Hepatocyte (in vitro differentiated cells): ENCODE results near the gene WDR91. TPM values are rescaled to one million over a fixed set of nuclear protein-coding genes. Genes with fewer than 3 reads are reported as not detected.

ENCODE experiments used
- DNase-seq: peaks from one replicate; pipeline ENCODE4 v3.0.0-alpha.2; 2016; ENCODE audit warnings: low spot score
- H2AFZ ChIP-seq: fragments of 200-600 bp; sonication (generic); 2 replicates; pipeline ENCODE4 v1.6.0; 2016; ENCODE audit warnings: antibody characterized with exemption, mild to moderate bottlenecking
- H3K27ac ChIP-seq: fragments of 200-600 bp; sonication (generic); 2 replicates; pipeline ENCODE4 v1.5.1; 2016; ENCODE audit warnings: mild to moderate bottlenecking
- H3K27me3 ChIP-seq: fragments of 200-600 bp; sonication (generic); 2 replicates; pipeline ENCODE4 v1.6.1; 2016
- H3K36me3 ChIP-seq: fragments of 200-600 bp; sonication (generic); replicated peaks from 2 replicates; pipeline ENCODE4 v1.5.1; 2016; ENCODE audit warnings: low read depth; ENCODE audit not compliant: insufficient read depth
- H3K4me1 ChIP-seq: fragments of 200-600 bp; sonication (generic); 2 replicates; pipeline ENCODE4 v1.5.1; 2016; ENCODE audit warnings: mild to moderate bottlenecking, moderate library complexity; ENCODE audit not compliant: insufficient read depth
- H3K4me2 ChIP-seq: fragments of 200-600 bp; sonication (generic); 2 replicates; pipeline ENCODE4 v1.6.0; 2016
- H3K4me3 ChIP-seq: fragments of 200-600 bp; sonication (generic); 2 replicates; pipeline ENCODE4 v1.5.1; 2016; ENCODE audit warnings: mild to moderate bottlenecking
- H3K79me2 ChIP-seq: fragments of 200-600 bp; sonication (generic); 2 replicates; pipeline ENCODE4 v1.6.0; 2017; ENCODE audit warnings: mild to moderate bottlenecking
- H3K9me2 ChIP-seq: fragments of 200-600 bp; sonication (generic); replicated peaks from 2 replicates; pipeline ENCODE4 v1.6.0; 2017; ENCODE audit warnings: mild to moderate bottlenecking; ENCODE audit not compliant: insufficient read depth
- H3K9me3 ChIP-seq: fragments of 200-600 bp; sonication (generic); 2 replicates; pipeline ENCODE4 v1.5.1; 2016; ENCODE audit warnings: low read depth, mild to moderate bottlenecking
- H4K20me1 ChIP-seq: fragments of 200-600 bp; sonication (generic); 2 replicates; pipeline ENCODE4 v1.6.0; 2016; ENCODE audit warnings: mild to moderate bottlenecking; ENCODE audit not compliant: insufficient read depth, poor library complexity, severe bottlenecking
- EZH2 ChIP-seq: fragments of 200-600 bp; sonication (generic); IDR thresholded peaks from 2 replicates; pipeline ENCODE4 v1.6.1; 2016; ENCODE audit warnings: antibody characterized with exemption, mild to moderate bottlenecking, borderline replicate concordance
- EZH2phosphoT487 ChIP-seq: fragments of 200-600 bp; sonication (generic); IDR thresholded peaks from one replicate; pipeline ENCODE4 v1.6.1; 2018; ENCODE audit warnings: antibody characterized with exemption, mild to moderate bottlenecking, low read depth, moderate library complexity; ENCODE audit not compliant: unreplicated experiment, severe bottlenecking
- WGBS: methylation state at CpG from one replicate; pipeline ENCODE4 v1.1.6; 2016; ENCODE audit warnings: low lambda C conversion rate; ENCODE audit errors: missing lambda C conversion rate; 5-methylcytosine and 5-hydroxymethylcytosine counted together
- polyA plus RNA-seq: library from polyadenylated mRNA; unstranded; fragments of >200 nt; fragmentation: Nextera tagmentation; extraction: Ambion mirVana; gene quantifications from 2 replicates; pipeline ENCODE4 v1.2.1, GENCODE V29; 2016
- total RNA-seq: library from RNA; depleted of rRNA; stranded (reverse); fragments of >200 nt; gene quantifications from 2 replicates; pipeline ENCODE4 v1.2.3, GENCODE V29; 2014
- TF ChIP-seq, protein P1 (sequence below): fragments of 200-600 bp; sonication (generic); IDR thresholded peaks from 2 replicates; pipeline ENCODE4 v1.5.1; 2016; ENCODE audit warnings: antibody characterized with exemption, mild to moderate bottlenecking; ENCODE audit not compliant: poor library complexity

The WDR91 gene
- total and polyA plus RNA-seq, 2 experiments from 2014 or later = 8.0 to 8.2 TPM

DNA sequence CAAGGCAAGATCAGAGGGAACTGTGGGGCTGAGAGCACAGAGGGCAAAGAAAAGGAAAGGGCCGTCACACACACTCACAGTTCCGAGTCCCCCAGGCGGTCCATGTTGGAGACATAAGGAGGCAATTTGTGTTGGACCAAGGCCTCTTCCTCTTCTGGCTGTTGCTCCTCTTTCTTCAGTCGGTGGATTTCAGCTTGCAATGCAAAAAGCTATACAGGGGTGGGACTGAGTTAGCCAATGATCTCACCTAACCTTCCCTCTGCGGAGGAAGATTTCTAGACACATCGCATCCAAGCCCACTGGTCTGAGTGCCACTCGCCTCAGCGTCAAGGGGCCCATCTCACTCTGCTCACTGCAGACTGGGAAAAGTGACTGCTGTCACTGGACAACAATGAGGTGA, 5.5 kb downstream of the WDR91 start:
- Histone ChIP-seq H3K4me2 (no peak overlapping the region), H3K36me3 (no peaks in the 10 kb centered on the region), H4K20me1 (no peaks in the 10 kb centered on the region), H3K79me2 (peaks cover 8% of the 10 kb centered on the region), H3K4me3 (no peak overlapping the region), H3K9me3 (no peaks in the 10 kb centered on the region), H3K4me1 (peaks cover 11% of the 10 kb centered on the region), H3K27ac (no peak overlapping the region), H2AFZ (no peak overlapping the region), H3K27me3 (no peaks in the 10 kb centered on the region), H3K9me2 (no peaks in the 10 kb centered on the region)
- DNase-seq = no peak
- no peak for TF ChIP-seq EZH2phosphoT487
- TF ChIP-seq, protein P1, sequence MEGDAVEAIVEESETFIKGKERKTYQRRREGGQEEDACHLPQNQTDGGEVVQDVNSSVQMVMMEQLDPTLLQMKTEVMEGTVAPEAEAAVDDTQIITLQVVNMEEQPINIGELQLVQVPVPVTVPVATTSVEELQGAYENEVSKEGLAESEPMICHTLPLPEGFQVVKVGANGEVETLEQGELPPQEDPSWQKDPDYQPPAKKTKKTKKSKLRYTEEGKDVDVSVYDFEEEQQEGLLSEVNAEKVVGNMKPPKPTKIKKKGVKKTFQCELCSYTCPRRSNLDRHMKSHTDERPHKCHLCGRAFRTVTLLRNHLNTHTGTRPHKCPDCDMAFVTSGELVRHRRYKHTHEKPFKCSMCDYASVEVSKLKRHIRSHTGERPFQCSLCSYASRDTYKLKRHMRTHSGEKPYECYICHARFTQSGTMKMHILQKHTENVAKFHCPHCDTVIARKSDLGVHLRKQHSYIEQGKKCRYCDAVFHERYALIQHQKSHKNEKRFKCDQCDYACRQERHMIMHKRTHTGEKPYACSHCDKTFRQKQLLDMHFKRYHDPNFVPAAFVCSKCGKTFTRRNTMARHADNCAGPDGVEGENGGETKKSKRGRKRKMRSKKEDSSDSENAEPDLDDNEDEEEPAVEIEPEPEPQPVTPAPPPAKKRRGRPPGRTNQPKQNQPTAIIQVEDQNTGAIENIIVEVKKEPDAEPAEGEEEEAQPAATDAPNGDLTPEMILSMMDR = no peak
- no peak for TF ChIP-seq EZH2
- 95% methylated on average over 8 of the region's 8 CpGs for WGBS

DNA sequence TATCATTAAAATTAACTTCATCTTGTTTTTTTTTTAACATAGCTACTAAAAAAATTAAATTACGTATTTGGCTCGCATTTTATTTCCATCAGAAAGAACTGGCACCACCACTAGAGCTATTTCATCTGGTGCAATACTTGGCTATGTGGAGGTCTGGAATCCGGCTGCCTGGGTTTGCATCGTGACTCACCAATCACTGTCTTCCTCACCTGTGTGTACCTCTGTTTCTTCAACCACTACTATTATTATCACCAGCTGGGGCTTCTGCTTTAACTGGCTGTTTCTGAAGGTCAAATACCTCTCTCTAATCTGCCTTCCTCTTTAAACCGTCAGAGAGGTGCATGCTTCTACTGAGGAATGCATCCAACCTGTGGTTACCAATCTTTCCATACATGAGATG, 6.5 kb downstream of the WDR91 start:
- no peaks in the 10 kb centered on the region for H4K20me1 ChIP-seq
- H2AFZ ChIP-seq = no peak overlapping the region
- H3K4me1 ChIP-seq = peaks cover 11% of the 10 kb centered on the region

DNA sequence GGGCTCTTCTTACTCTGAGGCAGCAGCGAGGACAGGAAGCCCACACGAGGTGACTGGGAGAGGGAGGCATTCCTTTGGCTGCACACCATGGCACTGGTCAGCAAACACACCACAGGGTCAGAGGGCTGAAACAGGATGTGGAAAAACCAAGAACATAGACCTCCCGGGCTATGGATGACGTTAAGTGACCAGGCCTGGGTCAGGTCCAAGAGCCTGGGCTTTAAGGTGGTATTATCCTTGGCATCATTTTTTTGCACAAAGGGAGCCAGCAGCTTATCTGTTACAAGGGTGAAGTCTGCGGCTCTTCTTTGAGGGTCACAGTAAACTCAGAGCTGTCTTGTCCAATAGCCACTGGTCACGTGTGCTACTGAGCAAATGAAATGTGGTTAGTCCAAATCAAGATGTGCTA, 7.0 kb downstream of the WDR91 start:
- Histone ChIP-seq H3K4me1 (peaks cover 11% of the 10 kb centered on the region), H3K27ac (no peak overlapping the region), H3K4me3 (no peak overlapping the region), H3K9me3 (no peaks in the 10 kb centered on the region), H3K4me2 (no peak overlapping the region), H3K9me2 (no peaks in the 10 kb centered on the region), H3K36me3 (no peaks in the 10 kb centered on the region), H3K79me2 (peaks cover 2% of the 10 kb centered on the region), H3K27me3 (no peaks in the 10 kb centered on the region), H4K20me1 (no peaks in the 10 kb centered on the region), H2AFZ (no peak overlapping the region)
- TF ChIP-seq EZH2 (no peak), EZH2phosphoT487 (no peak)
- TF ChIP-seq, protein P1 = no peak
- no peak for DNase-seq
- WGBS = 94% methylated on average over 6 of the region's 6 CpGs

More for the DNA sequence above, 6.5 kb downstream of the WDR91 start:
- H3K9me2 ChIP-seq = no peaks in the 10 kb centered on the region
- H3K79me2 ChIP-seq = peaks cover 7% of the 10 kb centered on the region
- no peak for DNase-seq
- H3K36me3 ChIP-seq = no peaks in the 10 kb centered on the region
- H3K4me2 ChIP-seq = no peak overlapping the region
- no peaks in the 10 kb centered on the region for H3K27me3 ChIP-seq
- no peaks in the 10 kb centered on the region for H3K9me3 ChIP-seq
- WGBS = 80% methylated on average over 5 of the region's 5 CpGs
- no peak overlapping the region for H3K4me3 ChIP-seq
- TF ChIP-seq, protein P1 = no peak
- TF ChIP-seq EZH2 = no peak
- no peak for TF ChIP-seq EZH2phosphoT487
- no peak overlapping the region for H3K27ac ChIP-seq

DNA sequence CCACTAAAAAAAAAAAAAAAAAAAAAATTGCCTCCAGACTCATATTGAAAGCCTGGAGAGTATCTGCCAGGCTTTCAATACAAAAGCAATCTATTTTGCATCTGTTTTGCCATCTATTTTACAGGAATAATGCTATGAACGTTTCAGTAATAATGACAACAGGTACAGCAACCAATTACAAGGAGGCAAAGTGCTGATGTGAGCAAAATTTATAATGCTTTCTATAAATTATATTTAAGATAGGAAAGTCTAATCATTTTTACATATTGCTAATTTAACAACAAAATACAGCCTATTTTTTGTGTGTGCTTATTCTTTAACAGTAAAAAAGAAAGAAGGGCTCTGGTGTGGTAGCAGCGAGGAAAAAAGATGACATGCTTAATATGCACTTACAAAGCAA, 10.0 kb downstream of the WDR91 start:
- Histone ChIP-seq H3K27me3 (no peaks in the 10 kb centered on the region), H3K36me3 (no peaks in the 10 kb centered on the region), H4K20me1 (no peaks in the 10 kb centered on the region), H3K27ac (no peak overlapping the region), H3K9me3 (no peaks in the 10 kb centered on the region), H2AFZ (no peak overlapping the region), H3K4me1 (no peaks in the 10 kb centered on the region), H3K9me2 (no peaks in the 10 kb centered on the region), H3K79me2 (no peaks in the 10 kb centered on the region), H3K4me3 (no peak overlapping the region), H3K4me2 (no peak overlapping the region)
- 94% methylated on average over 2 of the region's 2 CpGs for WGBS
- DNase-seq = no peak
- TF ChIP-seq EZH2phosphoT487 = no peak
- TF ChIP-seq EZH2 = no peak
- TF ChIP-seq, protein P1 = no peak
